B cell (primary cell): Measurements from ENCODE around the gene CEP68. TPM values are rescaled to one million over a fixed set of nuclear protein-coding genes. Genes with fewer than 3 reads are reported as not detected.

ENCODE experiments used
- ATAC-seq: fragments of 200-7000 bp; cut with Tn5 transposase; one replicate; pipeline ENCODE4 v1.10.0; 2021; ENCODE audit warnings: low read depth, mild to moderate bottlenecking, moderate number of reproducible peaks, moderate library complexity
- CTCF ChIA-PET: fragments of 350-600 bp; sonication (Branson Sonifier 250); formaldehyde crosslinking; loops from one replicate; lab custom pipeline; 2021; ENCODE audit warnings: antibody characterized with exemption, inconsistent platforms; lab: Charles Lee
- POLR2A ChIA-PET: fragments of 350-600 bp; sonication (Branson Sonifier 250); formaldehyde crosslinking; loops from one replicate; lab custom pipeline; 2021; ENCODE audit warnings: antibody characterized with exemption; lab: Charles Lee
- DNase-seq: peaks from one replicate; pipeline ENCODE4 v3.0.0; 2013
- H2AFZ ChIP-seq: 2 replicates; pipeline ENCODE4 v1.6.1; 2012; ENCODE audit warnings: mild to moderate bottlenecking, low read depth, low read length; ENCODE audit not compliant: insufficient read depth, poor library complexity, severe bottlenecking
- H3K27ac ChIP-seq, 2 donors: 1 replicate in 1 of 2; 2 replicates in 1 of 2; pipeline ENCODE4 v1.5.1; 2012 to 2013; ENCODE audit warnings: low read length in 2 of 2, mild to moderate bottlenecking in 2 of 2, moderate library complexity in 1 of 2
- H3K27me3 ChIP-seq, 4 experiments: fragments of 200-600 bp in 1 of 4; sonication (generic) in 1 of 4; replicated peaks in 1 of 4; 1 replicate in 2 of 4; 2 replicates in 2 of 4; pipeline versions ENCODE4 v1.6.1 to v1.7.0; 2013 to 2016; ENCODE audit warnings: low read length in 3 of 4, mild to moderate bottlenecking in 2 of 4, mixed read lengths in 1 of 4, moderate library complexity in 1 of 4; ENCODE audit not compliant: insufficient read depth in 4 of 4, control insufficient read depth in 3 of 4; ENCODE audit errors: control extremely low read depth in 1 of 4
- H3K36me3 ChIP-seq, 2 experiments: replicated peaks in 1 of 2; 1 replicate in 1 of 2; 2 replicates in 1 of 2; pipeline versions ENCODE4 v1.6.1 to v1.7.1; 2013; ENCODE audit warnings: low read length in 1 of 2; ENCODE audit not compliant: insufficient read depth in 2 of 2, control insufficient read depth in 1 of 2; ENCODE audit errors: control extremely low read depth in 1 of 2, extremely low read depth in 1 of 2
- H3K4me1 ChIP-seq, 2 donors: fragments of 200-600 bp in 1 of 2; sonication (generic) in 1 of 2; 1 replicate in 1 of 2; 2 replicates in 1 of 2; pipeline versions ENCODE4 v1.5.1 to v1.6.1; 2013 to 2017; ENCODE audit warnings: low read length in 2 of 2; ENCODE audit not compliant: control insufficient read depth in 2 of 2, insufficient read depth in 2 of 2
- H3K4me2 ChIP-seq: replicated peaks from 2 replicates; pipeline ENCODE3; 2012; ENCODE audit warnings: mild to moderate bottlenecking, low read depth, low read length; ENCODE audit not compliant: poor library complexity, severe bottlenecking
- H3K4me3 ChIP-seq, 5 experiments: fragments of 200-600 bp in 1 of 5; sonication (generic) in 1 of 5; 1 replicate in 3 of 5; 2 replicates in 2 of 5; pipeline versions ENCODE4 v1.5.1 to v1.7.0; 2011 to 2016; ENCODE audit warnings: low read length in 4 of 5, mild to moderate bottlenecking in 4 of 5, low read depth in 2 of 5, control low read depth in 1 of 5, moderate library complexity in 1 of 5; ENCODE audit not compliant: insufficient read depth in 1 of 5; ENCODE audit errors: control extremely low read depth in 1 of 5, extremely low read depth in 1 of 5
- H3K79me2 ChIP-seq: fragments of 200-600 bp; sonication (generic); one replicate; pipeline ENCODE4 v1.6.0; 2016; ENCODE audit warnings: low read length; ENCODE audit not compliant: control insufficient read depth, insufficient read depth
- H3K9ac ChIP-seq: fragments of 200-600 bp; sonication (generic); 2 replicates; pipeline ENCODE4 v1.6.1; 2017; ENCODE audit warnings: mild to moderate bottlenecking, low read length, moderate library complexity
- H3K9me3 ChIP-seq, 3 donors: one replicate each; pipeline versions ENCODE4 v1.6.1 to v1.7.1; 2013; ENCODE audit warnings: low read length in 2 of 3; ENCODE audit not compliant: control insufficient read depth in 2 of 3, insufficient read depth in 1 of 3; ENCODE audit errors: control extremely low read depth in 1 of 3
- H4K20me1 ChIP-seq: 2 replicates; pipeline ENCODE4 v1.6.0; 2012; ENCODE audit warnings: mild to moderate bottlenecking, low read length; ENCODE audit not compliant: insufficient read depth, control insufficient read depth, poor library complexity, severe bottlenecking
- H3K27ac Mint-ChIP-seq: one replicate; pipeline ENCODE4 v1.8.0; 2021; ENCODE audit warnings: mixed read lengths
- H3K27me3 Mint-ChIP-seq: one replicate; pipeline ENCODE4 v1.8.0; 2021; ENCODE audit warnings: mixed read lengths
- H3K4me1 Mint-ChIP-seq: one replicate; pipeline ENCODE4 v1.8.0; 2021; ENCODE audit warnings: mixed read lengths
- H3K4me3 Mint-ChIP-seq: one replicate; pipeline ENCODE4 v1.8.0; 2021; ENCODE audit warnings: mixed read lengths
- H3K9me3 Mint-ChIP-seq: one replicate; pipeline ENCODE4 v1.8.0; 2022; ENCODE audit warnings: mixed read lengths; ENCODE audit not compliant: insufficient read depth
- CTCF ChIP-seq: fragments of 200-600 bp; IDR thresholded peaks from one replicate; pipeline ENCODE4 v1.8.0; 2022; ENCODE audit warnings: antibody characterized with exemption, mild to moderate bottlenecking
- EZH2 ChIP-seq: IDR thresholded peaks from 2 replicates; pipeline ENCODE4 v1.6.1; 2012; ENCODE audit warnings: borderline replicate concordance, low read depth, mild to moderate bottlenecking, moderate library complexity, low read length; ENCODE audit not compliant: insufficient read depth, poor library complexity, severe bottlenecking
- WGBS: methylation state at CpG from one replicate; pipeline ENCODE4 v1.1.5; 2013; ENCODE audit warnings: missing lambda C conversion rate; ENCODE audit not compliant: insufficient coverage; 5-methylcytosine and 5-hydroxymethylcytosine counted together
- intact Hi-C: fragments of 100-400 bp; cut with micrococcal nuclease; formaldehyde crosslinking; loops from one replicate; pipeline ENCODE4 v1.10.0; 2022
- polyA plus RNA-seq: library from polyadenylated mRNA; depleted of rRNA; stranded (reverse); fragments of >200 nt; gene quantifications from 2 replicates; pipeline ENCODE4 v1.2.3, GENCODE V29; 2012
- total RNA-seq, 2 donors: library from RNA; stranded (reverse); fragments of 120-200 nt in 1 of 2; gene quantifications; 1 replicate in 1 of 2; 2 replicates in 1 of 2; pipeline versions ENCODE4 v1.2.3 to v1.2.4, GENCODE V29; 2013 to 2022

Gene CEP68
- total and polyA plus RNA-seq, 2 donors (not counting 1 experiment from before 2014, with no cell fraction given), result 11.0 to 32.0 TPM

GRCh38 chr2:65129826-65130663, 73.8 kb downstream of the CEP68 start, which contains the start of gene RAB1A:
Gene RAB1A, minus strand, starts transcription at chr2:65130106. Its CDS starts 191 bp downstream, at chr2:65129915.
- Histone ChIP-seq H3K27me3 (no peaks in the 10 kb centered on the region), H3K9me3 (no peaks in the 10 kb centered on the region), H3K27ac (peak within 1 kb of the TSS; percentile 94 to 98), H3K79me2 (peaks cover 55% of the 10 kb centered on the region), H4K20me1 (peaks cover 44% of the 10 kb centered on the region), H3K4me3 (peak within 1 kb of the TSS; percentile 96 to 97 (median 97)), H3K9ac (peak within 1 kb of the TSS; percentile 100), H3K36me3 (no peaks in the 10 kb centered on the region), H2AFZ (peak within 1 kb of the TSS; percentile 98), H3K4me1 (peaks cover 23 to 25% of the 10 kb centered on the region in 2 donors), H3K4me2 (peak within 1 kb of the TSS; percentile 90)
- intact Hi-C loops, result loop anchor here (1.0 to 5.0 kb wide), 7 partner anchors 65 to 985 kb away; partner anchors contain the start of genes ACTR2, AFTPH, CEP68 and PELI1
- Mint-ChIP-seq H3K27me3 (no peaks in the 10 kb centered on the region), H3K27ac (peak within 1 kb of the TSS; percentile 100), H3K4me1 (peaks cover 38% of the 10 kb centered on the region), H3K4me3 (peak within 1 kb of the TSS; percentile 100), H3K9me3 (no peaks in the 10 kb centered on the region)
- DNase-seq (peak; percentile 99), ATAC-seq (peak; percentile 88)
- WGBS, result under 1% methylated on average over 52 of the region's 76 CpGs
- ChIA-PET CTCF (interaction anchor here (0.5 to 2.3 kb wide), 17 partner anchors 10 to 606 kb away, joined by 3 to 14 read pairs (median 4); partner anchors contain the start of genes ACTR2, AFTPH and CEP68), POLR2A (interaction anchor here (0.5 to 2.6 kb wide), 18 partner anchors 10 to 1542 kb away, joined by 3 to 20 read pairs (median 5); partner anchors contain the start of genes ACTR2, CEP68, SERTAD2 and UGP2)
- TF ChIP-seq EZH2 (no peak), CTCF (no peak)
